ENCODE results near the gene ZNF14. TPM values are rescaled to one million over a fixed set of nuclear protein-coding genes. Genes with fewer than 3 reads are reported as not detected.

ZNF14 gene
- total and polyA plus RNA-seq, 10 of the 15 experiments (the other 5 are each of a cell fraction or from before 2014, with no cell fraction given), result 2.5 to 7.2 (median 4.6) TPM

DNA sequence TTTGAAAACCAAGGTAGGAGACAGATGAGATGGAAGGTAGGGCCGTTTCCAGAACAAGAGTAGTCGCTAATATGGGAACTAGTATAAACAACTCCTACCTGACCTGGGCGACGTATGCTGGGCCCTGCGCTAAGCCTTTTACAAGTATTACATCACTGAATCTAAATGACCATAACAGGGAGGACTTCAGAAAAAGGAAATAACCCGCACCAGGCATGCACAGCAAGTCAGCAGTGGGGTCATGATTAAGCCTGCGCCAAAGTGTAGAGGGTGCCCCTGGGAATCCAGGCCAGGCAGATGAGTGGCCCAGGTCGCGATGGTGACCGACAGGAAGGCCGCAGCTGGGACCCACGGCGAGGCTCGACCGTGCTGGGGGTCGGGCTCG lies 70.0 kb downstream of the ZNF14 start (continued):
- TF ChIP-seq, protein P1, sequence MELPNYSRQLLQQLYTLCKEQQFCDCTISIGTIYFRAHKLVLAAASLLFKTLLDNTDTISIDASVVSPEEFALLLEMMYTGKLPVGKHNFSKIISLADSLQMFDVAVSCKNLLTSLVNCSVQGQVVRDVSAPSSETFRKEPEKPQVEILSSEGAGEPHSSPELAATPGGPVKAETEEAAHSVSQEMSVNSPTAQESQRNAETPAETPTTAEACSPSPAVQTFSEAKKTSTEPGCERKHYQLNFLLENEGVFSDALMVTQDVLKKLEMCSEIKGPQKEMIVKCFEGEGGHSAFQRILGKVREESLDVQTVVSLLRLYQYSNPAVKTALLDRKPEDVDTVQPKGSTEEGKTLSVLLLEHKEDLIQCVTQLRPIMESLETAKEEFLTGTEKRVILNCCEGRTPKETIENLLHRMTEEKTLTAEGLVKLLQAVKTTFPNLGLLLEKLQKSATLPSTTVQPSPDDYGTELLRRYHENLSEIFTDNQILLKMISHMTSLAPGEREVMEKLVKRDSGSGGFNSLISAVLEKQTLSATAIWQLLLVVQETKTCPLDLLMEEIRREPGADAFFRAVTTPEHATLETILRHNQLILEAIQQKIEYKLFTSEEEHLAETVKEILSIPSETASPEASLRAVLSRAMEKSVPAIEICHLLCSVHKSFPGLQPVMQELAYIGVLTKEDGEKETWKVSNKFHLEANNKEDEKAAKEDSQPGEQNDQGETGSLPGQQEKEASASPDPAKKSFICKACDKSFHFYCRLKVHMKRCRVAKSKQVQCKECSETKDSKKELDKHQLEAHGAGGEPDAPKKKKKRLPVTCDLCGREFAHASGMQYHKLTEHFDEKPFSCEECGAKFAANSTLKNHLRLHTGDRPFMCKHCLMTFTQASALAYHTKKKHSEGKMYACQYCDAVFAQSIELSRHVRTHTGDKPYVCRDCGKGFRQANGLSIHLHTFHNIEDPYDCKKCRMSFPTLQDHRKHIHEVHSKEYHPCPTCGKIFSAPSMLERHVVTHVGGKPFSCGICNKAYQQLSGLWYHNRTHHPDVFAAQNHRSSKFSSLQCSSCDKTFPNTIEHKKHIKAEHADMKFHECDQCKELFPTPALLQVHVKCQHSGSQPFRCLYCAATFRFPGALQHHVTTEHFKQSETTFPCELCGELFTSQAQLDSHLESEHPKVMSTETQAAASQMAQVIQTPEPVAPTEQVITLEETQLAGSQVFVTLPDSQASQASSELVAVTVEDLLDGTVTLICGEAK (IDR thresholded peaks at IDR 0.05; ENCODE audit: borderline replicate concordance), result no peak
- TF ChIP-seq, protein P2, sequence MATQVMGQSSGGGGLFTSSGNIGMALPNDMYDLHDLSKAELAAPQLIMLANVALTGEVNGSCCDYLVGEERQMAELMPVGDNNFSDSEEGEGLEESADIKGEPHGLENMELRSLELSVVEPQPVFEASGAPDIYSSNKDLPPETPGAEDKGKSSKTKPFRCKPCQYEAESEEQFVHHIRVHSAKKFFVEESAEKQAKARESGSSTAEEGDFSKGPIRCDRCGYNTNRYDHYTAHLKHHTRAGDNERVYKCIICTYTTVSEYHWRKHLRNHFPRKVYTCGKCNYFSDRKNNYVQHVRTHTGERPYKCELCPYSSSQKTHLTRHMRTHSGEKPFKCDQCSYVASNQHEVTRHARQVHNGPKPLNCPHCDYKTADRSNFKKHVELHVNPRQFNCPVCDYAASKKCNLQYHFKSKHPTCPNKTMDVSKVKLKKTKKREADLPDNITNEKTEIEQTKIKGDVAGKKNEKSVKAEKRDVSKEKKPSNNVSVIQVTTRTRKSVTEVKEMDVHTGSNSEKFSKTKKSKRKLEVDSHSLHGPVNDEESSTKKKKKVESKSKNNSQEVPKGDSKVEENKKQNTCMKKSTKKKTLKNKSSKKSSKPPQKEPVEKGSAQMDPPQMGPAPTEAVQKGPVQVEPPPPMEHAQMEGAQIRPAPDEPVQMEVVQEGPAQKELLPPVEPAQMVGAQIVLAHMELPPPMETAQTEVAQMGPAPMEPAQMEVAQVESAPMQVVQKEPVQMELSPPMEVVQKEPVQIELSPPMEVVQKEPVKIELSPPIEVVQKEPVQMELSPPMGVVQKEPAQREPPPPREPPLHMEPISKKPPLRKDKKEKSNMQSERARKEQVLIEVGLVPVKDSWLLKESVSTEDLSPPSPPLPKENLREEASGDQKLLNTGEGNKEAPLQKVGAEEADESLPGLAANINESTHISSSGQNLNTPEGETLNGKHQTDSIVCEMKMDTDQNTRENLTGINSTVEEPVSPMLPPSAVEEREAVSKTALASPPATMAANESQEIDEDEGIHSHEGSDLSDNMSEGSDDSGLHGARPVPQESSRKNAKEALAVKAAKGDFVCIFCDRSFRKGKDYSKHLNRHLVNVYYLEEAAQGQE (IDR thresholded peaks at IDR 0.05; ENCODE audit: low read depth, low read length), result no peak
- TF ChIP-seq ATF7 (IDR thresholded peaks at IDR 0.05; ENCODE audit: low read depth) (peak; percentile 19; the same call in 1 of the 2 replicates), BRCA1 (IDR thresholded peaks at IDR 0.05; ENCODE audit: low read depth, low read length) (no peak), POLR2AphosphoS2 (IDR thresholded peaks at IDR 0.05; ENCODE audit: low read depth, low read length) (no peak)

Data from GM12878 (cell line).